Loucy (cell line): Measurements from ENCODE around the gene CELF4.

Experiments
- H2AFZ ChIP-seq: fragments of 200-600 bp; sonication (generic); 2 replicates; pipeline ENCODE4 v1.6.0; 2016; ENCODE audit warnings: antibody characterized with exemption, mild to moderate bottlenecking, low read length, moderate library complexity
- H3F3A ChIP-seq: fragments of 200-600 bp; 2 replicates; pipeline ENCODE4 v1.6.0; 2016; ENCODE audit warnings: antibody characterized with exemption, low read depth, mild to moderate bottlenecking
- H3K27me3 ChIP-seq: fragments of 200-600 bp; sonication (generic); 2 replicates; pipeline ENCODE4 v1.6.1; 2014; ENCODE audit warnings: low read length, mild to moderate bottlenecking; ENCODE audit not compliant: insufficient read depth, poor library complexity, severe bottlenecking
- H3K36me3 ChIP-seq: fragments of 200-600 bp; sonication (generic); 2 replicates; pipeline ENCODE4 v1.6.1; 2016; ENCODE audit warnings: low read length; ENCODE audit not compliant: insufficient read depth
- H3K4me1 ChIP-seq: fragments of 200-600 bp; sonication (generic); 2 replicates; pipeline ENCODE4 v1.5.1; 2014; ENCODE audit warnings: low read length, mild to moderate bottlenecking; ENCODE audit not compliant: insufficient read depth, poor library complexity, severe bottlenecking
- H3K4me2 ChIP-seq: fragments of 200-600 bp; sonication (generic); 2 replicates; pipeline ENCODE4 v1.6.0; 2014; ENCODE audit warnings: antibody characterized with exemption, low read length, low read depth, mild to moderate bottlenecking; ENCODE audit not compliant: poor library complexity, severe bottlenecking
- H3K4me3 ChIP-seq: fragments of 200-600 bp; sonication (generic); 2 replicates; pipeline ENCODE4 v1.5.1; 2014; ENCODE audit warnings: low read length, mild to moderate bottlenecking, mixed read lengths; ENCODE audit not compliant: poor library complexity, severe bottlenecking
- H3K79me2 ChIP-seq: fragments of 200-600 bp; sonication (generic); 2 replicates; pipeline ENCODE4 v1.6.1; 2014; ENCODE audit warnings: low read length; ENCODE audit not compliant: insufficient read depth
- H3K9ac ChIP-seq: fragments of 200-600 bp; sonication (generic); 2 replicates; pipeline ENCODE4 v1.6.0; 2014; ENCODE audit warnings: mild to moderate bottlenecking, low read depth, low read length, moderate library complexity; ENCODE audit not compliant: poor library complexity, severe bottlenecking
- H3K9me2 ChIP-seq: fragments of 200-600 bp; sonication (generic); replicated peaks from 2 replicates; pipeline ENCODE4 v1.6.1; 2016; ENCODE audit warnings: low read depth, low read length, mixed read lengths
- H3K9me3 ChIP-seq: fragments of 200-600 bp; sonication (generic); 2 replicates; pipeline ENCODE4 v1.6.1; 2014; ENCODE audit warnings: mild to moderate bottlenecking, antibody characterized with exemption, low read length, low read depth; ENCODE audit not compliant: insufficient read depth
- H4K20me1 ChIP-seq: fragments of 200-600 bp; sonication (generic); 2 replicates; pipeline ENCODE4 v1.6.0; 2014; ENCODE audit warnings: antibody characterized with exemption, low read length, mild to moderate bottlenecking; ENCODE audit not compliant: insufficient read depth, poor library complexity, severe bottlenecking
- CTCF ChIP-seq: fragments of 200-600 bp; sonication (generic); conservative IDR thresholded peaks from 2 replicates; pipeline ENCODE4 v1.5.1; 2014; ENCODE audit warnings: mild to moderate bottlenecking, antibody characterized with exemption, low read length
- EZH2phosphoT487 ChIP-seq: fragments of 200-600 bp; IDR thresholded peaks from 2 replicates; pipeline ENCODE4 v1.6.1; 2018; ENCODE audit warnings: antibody characterized with exemption, mild to moderate bottlenecking, moderate library complexity, borderline replicate concordance

Gene CELF4

DNA sequence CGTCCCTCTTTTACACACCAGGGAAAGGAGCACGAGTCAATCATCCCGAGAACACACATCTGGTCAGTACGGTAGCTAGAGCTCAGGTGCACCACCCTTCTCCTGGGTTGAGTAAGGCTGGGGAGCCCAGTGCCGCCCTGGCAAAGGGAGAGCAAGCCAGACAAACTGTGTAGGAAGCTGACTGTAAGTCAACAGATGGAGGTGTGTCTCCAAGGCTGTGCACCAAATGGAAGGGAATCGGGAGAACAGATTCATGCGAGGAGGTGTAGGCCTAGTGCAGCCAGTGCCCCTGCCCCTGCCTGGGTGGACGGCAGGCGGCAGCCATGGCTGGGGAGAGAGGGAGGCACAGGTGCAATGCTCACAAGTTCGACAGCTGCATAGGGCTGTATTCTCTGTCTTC is 65.7 kb downstream of the CELF4 start:
- no peaks in the 10 kb centered on the region for H3K27me3 ChIP-seq
- H3K79me2 ChIP-seq = no peaks in the 10 kb centered on the region
- no peak overlapping the region for H2AFZ ChIP-seq
- no peaks in the 10 kb centered on the region for H3K36me3 ChIP-seq
- H3F3A ChIP-seq = no peaks in the 10 kb centered on the region
- no peak overlapping the region for H3K4me2 ChIP-seq
- H3K4me1 ChIP-seq = no peaks in the 10 kb centered on the region
- no peaks in the 10 kb centered on the region for H3K9me2 ChIP-seq
- no peak overlapping the region for H3K9ac ChIP-seq
- TF ChIP-seq EZH2phosphoT487 (no peak), CTCF (no peak)
- no peaks in the 10 kb centered on the region for H4K20me1 ChIP-seq
- H3K4me3 ChIP-seq = no peak overlapping the region
- no peaks in the 10 kb centered on the region for H3K9me3 ChIP-seq

- Histone ChIP-seq H2AFZ (no peak overlapping the region), H3K9ac (no peak overlapping the region), H3K4me1 (no peaks in the 10 kb centered on the region), H3K27me3 (no peaks in the 10 kb centered on the region), H3K4me2 (no peak overlapping the region), H4K20me1 (no peaks in the 10 kb centered on the region), H3F3A (no peaks in the 10 kb centered on the region), H3K79me2 (no peaks in the 10 kb centered on the region), H3K36me3 (no peaks in the 10 kb centered on the region), H3K9me2 (no peaks in the 10 kb centered on the region), H3K4me3 (no peak overlapping the region), H3K9me3 (no peaks in the 10 kb centered on the region)
- TF ChIP-seq EZH2phosphoT487 = no peak
- no peak for TF ChIP-seq CTCF
Measured at GRCh38 chr18:37499044-37499443, 66.6 kb downstream of the CELF4 start.

- no peak overlapping the region for H3K4me3 ChIP-seq
- no peaks in the 10 kb centered on the region for H3F3A ChIP-seq
- H3K4me1 ChIP-seq = no peaks in the 10 kb centered on the region
- H3K79me2 ChIP-seq = no peaks in the 10 kb centered on the region
- no peaks in the 10 kb centered on the region for H3K36me3 ChIP-seq
- no peak overlapping the region for H2AFZ ChIP-seq
- H3K4me2 ChIP-seq = no peak overlapping the region
- no peaks in the 10 kb centered on the region for H3K9me3 ChIP-seq
- no peaks in the 10 kb centered on the region for H3K27me3 ChIP-seq
- H3K9me2 ChIP-seq = no peaks in the 10 kb centered on the region
- no peak overlapping the region for H3K9ac ChIP-seq
- TF ChIP-seq CTCF = no peak
- TF ChIP-seq EZH2phosphoT487 = no peak
- H4K20me1 ChIP-seq = no peaks in the 10 kb centered on the region
Measured at GRCh38 chr18:37497853-37498518, 67.6 kb downstream of the CELF4 start.
